Fibroblast of skin of back (primary cell): Measurements from ENCODE around the gene CLSTN2. TPM values are rescaled to one million over a fixed set of nuclear protein-coding genes. Genes with fewer than 3 reads are reported as not detected.
A peak's percentile ranks its signal among the peaks of the same experiment; 100 is the strongest.

Source experiments
- DNase-seq: peaks from one replicate; pipeline ENCODE4 v3.0.0-alpha.2; 2013
- polyA plus RNA-seq, 2 experiments: library from polyadenylated mRNA; unstranded; fragments of 120-200 nt; gene quantifications; one replicate each; pipeline ENCODE4 v1.2.1, GENCODE V29; 2013; ENCODE audit not compliant: insufficient read length in 2 of 2

CLSTN2 gene
- 0.24 TPM for polyA plus RNA-seq (2013, experiment 1 of 2; ENCODE audit: insufficient read length)
- polyA plus RNA-seq (2013, experiment 2 of 2; ENCODE audit: insufficient read length), result 0.96 TPM

DNA sequence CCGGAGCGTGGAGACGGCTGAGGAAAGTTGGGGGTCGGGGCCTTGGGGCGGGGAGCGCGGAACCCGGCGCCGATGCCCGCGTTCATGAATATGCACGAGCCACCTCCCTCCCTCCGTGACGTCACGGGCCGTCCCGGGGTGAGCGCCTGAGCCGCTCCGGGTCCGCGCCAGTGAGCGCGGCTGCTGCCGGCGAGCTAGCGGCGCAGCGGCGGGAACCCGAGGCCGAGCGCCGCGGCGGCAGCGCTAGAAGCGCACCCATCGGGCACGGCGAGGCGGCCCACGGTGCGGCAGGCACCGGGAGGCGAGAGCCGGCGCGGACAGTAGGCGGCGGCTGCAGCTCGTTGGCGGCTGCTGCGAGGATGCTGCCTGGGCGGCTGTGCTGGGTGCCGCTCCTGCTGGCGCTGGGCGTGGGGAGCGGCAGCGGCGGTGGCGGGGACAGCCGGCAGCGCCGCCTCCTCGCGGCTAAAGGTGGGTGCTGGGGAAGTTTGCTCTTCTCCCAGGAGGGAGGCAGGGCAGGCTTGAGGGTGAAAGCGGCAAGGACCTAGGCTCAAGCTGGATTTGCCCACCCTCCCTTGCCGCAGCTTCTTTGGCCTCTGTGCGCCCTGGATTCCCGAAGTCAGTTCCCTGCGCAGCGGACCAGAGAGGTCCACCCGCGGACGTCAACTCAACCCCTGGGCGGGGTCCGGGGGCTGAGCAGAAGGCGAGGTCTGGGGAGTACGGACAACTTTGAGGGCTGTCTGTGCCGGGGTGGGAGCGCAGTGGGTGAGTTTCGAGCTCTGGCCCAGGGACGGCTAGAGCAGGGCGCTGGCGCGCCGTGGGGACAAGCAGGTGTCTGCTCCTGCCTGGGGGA, at the start of gene CLSTN2:
CLSTN2 (plus strand) TSS at position 170 of the 850 bp plus-strand sequence.
- DNase-seq, result peak; percentile 50

DNA sequence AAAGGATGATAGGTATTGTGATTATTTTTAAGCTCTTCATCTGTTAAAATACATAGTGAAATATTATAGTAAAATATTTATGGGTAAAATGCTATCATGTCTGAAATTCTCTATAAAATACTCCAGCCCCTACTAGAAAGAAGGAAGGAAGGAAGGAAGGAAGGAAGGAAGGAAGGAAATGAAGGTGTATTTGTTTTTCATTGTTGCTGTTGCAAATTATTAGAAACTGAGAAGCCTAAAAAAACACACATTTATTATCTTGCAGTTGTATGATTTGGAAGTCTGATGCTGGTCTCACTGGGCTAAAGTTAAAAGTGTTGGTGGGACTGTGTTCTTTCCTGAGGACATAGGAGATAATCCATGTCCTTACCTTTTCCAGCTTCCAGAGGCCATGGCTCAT, 47.6 kb upstream of the CLSTN2 start:
- DNase-seq, result no peak

DNA sequence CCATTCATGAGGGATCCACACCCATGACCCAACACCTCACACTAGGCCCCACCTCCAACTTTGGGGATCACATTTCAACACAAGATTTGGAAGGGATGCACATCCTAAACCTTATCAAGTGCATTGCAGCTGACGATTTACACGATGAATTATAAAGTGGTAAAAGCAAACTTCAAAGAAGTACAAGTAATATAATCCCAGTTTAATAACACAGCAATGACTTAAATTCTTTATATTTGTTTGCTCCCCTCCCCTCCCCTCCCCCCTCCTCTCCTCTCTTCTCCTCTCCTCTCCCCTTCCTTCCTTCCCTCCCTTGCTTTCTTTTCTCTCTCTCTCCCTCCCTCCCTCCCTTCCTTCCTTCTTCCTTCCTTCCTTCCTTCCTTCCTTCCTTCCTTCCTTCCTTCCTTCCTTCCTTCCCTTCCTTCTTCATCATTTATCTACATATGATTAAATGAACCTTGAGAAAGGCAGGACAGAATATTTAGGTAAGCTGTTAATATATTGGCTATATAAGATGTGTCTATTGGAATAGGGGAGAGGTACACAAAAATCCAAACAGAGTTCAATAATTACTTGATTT, 46.3 kb upstream of the CLSTN2 start:
- no peak for DNase-seq

DNA sequence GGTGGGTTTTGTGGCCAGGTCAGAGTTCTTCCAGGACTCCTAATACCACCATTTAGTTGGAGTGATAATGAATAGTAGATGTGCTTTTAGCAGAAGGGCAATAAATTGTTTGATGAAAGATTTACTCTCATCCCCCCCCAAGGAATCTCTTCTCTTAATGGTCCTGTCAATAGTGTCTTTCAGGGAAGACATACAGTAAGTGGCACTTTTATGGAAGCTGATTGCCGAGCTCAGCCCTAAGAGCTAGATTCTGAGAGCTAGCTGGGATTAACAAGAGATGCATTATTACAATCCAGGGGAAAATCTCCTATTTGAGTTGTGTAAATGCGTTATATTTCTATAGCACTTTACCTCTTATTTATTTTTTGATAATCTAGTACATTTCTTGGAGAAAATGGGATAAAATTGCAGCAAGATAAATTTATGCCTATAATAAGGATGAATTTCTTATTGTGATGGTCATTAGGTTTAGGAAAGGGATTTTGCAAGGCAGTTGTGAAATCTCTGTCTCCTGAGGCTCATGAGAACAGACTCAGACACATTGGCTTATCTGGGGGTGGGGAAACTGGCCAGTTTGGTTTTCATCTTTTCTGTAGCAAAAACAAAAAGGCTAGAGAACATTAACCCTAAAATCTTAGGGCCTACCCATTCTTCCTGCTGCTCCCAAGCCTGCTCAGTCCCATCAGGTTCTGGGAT, 41.6 kb upstream of the CLSTN2 start:
- no peak for DNase-seq

DNA sequence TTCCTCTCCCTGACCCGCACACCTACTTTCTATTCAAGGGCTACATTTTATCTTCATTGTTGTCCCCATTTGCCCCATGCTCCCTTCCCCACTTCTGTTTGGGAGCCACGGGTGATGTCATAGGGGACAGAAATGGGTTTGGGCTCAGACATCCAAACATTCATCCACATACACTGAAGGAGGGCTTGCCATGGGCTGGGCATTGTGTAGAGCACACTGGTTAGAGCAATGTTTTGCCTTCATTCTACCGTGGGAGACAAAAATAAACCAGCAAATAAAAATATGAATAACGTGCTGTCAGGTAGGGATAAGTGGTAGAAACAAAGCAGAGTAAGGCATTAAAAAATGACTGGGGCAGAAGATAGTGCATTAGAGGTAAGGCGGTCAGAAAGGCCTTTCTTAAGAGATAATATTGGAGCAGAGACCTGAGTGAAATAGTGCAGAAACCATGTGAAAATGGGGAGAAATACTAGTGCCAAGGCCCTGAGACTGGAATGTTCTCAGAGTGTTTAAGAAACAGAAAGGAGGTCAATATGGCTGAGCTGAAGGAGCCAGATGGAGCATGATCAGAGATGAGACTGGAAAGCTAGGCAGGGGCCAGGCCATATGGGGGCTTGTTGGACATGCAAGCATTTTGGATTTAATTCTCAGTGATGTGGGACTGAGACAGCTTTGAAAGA, 40.9 kb upstream of the CLSTN2 start:
- no peak for DNase-seq

DNA sequence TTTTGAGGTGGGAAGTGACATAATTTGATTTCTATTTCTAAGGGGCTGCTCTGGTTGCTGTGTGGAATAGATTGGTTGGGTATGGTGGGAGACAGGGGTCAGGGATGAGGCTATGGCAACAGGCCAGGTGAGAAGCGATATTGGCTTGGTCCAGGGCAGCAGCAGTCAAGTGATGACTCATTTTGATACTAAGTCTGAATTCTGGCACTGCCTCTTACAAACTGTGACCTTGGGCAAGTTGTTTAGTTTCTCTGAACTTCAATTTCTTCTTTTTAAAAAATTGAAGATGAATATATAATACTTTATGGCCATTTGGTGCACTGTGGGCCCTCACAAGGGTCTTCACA, 40.4 kb upstream of the CLSTN2 start:
- no peak for DNase-seq

DNA sequence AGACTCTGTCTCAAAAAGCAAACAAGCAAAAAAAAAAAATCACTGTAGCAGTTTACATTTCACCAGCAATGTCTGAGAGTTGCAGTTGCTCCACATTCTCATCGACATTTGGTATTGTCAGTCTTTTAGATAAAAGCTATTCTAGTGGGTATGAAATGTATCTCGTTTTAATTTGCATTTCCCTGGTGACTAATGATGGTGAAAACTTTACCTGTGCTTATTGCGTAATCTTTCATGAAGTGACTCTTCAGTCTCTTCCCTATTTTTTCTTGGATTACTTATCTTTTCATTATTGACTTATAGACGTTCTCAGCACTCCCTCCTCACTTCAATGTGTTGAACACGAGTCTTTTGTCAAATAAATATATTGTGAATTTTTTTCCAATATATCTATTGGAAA, 37.2 kb upstream of the CLSTN2 start:
- DNase-seq, result no peak

DNA sequence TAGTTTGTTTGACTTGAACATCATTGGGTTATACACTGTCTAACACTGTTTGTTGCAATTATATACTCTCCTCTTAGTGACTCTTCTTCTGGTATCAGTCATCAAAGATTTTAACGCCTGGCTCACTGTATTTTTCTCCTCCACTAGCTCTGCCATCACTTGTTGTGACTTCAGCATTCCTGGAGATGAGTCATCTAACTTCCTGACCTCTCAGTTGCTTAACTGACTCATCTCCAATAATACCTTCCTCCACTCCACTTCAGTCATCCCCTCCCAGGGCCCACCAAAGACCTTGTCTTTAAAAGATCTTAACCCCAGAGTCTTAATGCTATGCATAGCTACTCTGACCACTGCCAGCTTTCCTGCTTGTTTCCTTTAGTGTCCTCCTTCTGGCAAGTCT, 28.6 kb upstream of the CLSTN2 start:
- DNase-seq, result peak; percentile 80

DNA sequence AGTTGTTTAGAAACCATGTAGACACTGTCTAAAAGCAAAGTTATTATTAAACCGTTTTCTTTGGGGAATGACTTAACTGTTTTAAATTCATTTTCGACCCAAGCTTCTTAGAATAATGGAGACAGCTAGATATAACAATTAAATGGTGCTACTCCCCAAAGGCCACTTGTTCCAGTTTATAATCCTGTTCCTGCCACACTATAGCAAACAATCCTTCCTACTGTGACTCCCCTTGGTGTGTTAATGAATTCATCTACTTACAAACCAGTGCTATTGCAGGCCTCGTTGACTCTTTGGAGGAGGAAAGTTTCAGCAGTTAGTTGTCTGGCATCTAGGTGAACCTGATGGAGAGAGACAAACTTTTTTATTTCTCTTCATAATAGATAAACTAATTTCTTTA, 25.2 kb upstream of the CLSTN2 start:
- no peak for DNase-seq

DNA sequence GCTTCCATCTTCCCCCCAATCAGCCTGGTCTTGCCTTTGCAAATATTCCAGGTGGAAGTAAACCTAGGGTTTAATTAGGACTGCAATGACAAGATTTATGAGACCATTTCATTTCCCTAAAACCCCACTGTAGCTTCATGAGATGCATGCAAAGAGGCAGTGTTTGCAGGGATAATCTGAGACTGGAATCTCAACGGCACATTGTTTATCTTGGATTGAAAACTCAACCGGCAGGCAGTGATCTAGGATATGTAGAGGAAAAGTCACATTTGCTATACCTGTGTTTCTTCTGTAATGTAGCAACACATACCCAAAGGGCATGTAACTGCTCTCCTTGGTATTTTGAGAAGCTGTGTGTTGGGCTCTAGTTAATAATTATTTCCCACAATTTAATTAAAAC, 18.7 kb upstream of the CLSTN2 start:
- no peak for DNase-seq

DNA sequence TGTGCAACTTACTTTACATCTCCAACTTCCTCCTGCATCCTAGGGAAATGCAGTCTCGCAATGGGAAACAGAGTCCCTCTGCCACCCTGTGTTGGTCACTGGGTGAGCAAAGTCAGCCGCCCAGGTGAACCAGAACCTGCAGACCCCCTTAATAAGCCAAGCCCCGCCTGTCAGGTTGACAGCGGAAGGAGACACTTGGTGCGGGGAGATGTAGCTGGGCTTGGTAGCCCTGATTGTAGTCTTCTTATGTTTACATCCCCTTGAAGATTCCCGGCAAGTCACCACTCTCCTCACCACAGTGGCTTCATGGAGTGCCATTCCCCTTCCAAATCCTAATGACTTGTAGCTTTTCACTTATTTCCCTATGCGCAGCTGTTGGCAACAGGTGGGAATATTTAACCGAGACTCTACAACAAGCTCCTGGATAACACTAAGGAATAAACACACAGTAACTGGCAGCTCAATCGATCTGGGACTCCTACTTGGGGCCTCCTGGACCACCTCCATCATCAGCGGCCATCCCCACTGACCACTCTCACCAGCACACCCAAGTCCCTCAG, 17.7 kb upstream of the CLSTN2 start:
- DNase-seq, result no peak

DNA sequence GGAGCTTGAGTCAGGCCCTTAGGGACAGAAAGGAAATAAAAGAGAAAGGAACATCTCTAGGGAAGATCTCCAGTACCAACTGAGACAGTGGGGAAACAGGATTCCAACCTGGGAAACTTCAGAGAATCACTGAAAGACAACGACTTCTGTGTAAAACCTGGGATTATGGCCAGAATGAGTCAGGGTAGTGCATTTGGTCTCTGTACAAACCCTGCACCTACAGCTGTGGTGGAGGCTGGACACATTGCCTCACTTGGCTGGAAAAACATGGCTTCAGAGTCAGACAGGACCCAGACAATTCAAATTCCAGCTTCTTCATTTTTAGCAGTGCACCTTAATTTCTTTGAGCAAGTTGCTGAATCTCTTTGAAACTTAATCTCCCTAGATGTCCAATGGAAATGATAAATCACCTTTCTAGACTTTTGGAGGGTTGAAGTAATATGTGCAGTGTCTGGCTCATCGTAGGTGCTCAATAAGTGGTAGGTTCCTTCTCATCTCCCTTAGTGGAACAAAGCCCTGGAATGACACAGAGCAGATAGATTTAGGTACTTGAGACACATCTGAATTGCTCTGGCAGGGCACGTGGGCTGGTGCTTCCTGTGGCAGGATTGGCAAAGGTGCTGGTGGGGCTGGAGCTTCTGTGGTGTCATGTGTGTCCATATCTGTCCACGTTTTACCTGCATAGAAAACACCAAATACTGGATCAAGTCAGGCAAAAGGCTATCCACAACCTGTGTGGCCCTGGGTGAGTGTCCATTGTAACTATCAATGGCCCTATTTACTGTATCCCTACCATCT, 6.1 kb upstream of the CLSTN2 start:
- no peak for DNase-seq

DNA sequence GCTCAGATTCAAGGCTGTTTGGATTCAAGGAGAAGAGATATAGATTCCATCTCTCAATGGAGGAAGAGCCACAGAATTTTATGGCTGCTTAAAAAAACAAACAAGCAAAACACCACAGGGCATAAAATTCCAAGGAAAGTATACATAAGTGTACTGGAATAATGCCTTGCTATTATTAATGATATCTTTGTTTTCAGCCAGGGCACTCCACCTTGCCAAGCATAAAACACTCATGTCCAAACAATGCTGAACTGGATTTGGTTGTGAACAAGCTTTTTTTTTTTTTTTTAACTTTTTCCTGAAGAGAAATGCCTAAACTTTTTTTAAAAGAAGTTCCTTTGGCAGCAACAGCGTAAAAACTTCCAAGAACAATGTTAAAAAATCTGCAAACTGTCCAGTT, 4.8 kb upstream of the CLSTN2 start:
- no peak for DNase-seq

DNA sequence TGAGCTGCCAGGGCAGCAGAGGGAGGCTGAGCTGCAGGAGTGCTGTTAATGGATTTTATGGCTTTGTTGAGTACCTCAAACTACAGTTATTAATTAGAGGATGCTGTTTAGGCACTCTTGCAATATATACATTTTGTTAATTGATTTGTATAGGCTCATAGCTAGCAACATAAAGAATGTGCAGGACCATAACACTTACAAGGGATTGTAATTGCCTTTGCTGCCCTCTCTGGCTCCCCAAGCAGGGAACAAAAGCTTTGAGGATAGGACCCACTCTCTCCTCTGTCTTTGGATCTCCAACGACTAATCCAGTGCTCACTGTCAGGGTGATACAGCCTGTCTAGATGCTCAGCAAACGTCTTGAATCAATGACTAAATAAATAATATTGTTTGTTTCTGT, 1.2 kb upstream of the CLSTN2 start:
- DNase-seq, result no peak

DNA sequence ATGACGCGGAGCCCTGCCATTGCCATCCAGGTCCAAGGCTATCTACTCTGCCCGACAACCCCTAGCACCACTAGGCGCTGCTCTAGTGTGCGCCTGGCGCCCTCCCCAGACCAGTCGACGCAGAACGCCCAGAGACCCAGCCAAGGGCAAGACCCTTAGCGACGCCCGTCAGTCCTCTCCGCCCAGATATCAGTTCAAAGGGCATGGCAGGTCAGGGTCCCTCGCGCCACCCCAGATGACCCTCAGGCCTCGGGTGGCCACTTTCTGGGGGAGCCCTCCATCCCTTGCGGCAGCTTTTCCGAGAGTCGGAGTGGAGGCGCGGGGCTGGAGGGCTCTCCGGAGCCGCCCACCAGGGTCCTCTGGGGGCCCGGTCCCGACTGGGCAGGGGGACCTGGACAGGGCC, 371 bp upstream of the CLSTN2 start:
- DNase-seq, result peak; percentile 28

DNA sequence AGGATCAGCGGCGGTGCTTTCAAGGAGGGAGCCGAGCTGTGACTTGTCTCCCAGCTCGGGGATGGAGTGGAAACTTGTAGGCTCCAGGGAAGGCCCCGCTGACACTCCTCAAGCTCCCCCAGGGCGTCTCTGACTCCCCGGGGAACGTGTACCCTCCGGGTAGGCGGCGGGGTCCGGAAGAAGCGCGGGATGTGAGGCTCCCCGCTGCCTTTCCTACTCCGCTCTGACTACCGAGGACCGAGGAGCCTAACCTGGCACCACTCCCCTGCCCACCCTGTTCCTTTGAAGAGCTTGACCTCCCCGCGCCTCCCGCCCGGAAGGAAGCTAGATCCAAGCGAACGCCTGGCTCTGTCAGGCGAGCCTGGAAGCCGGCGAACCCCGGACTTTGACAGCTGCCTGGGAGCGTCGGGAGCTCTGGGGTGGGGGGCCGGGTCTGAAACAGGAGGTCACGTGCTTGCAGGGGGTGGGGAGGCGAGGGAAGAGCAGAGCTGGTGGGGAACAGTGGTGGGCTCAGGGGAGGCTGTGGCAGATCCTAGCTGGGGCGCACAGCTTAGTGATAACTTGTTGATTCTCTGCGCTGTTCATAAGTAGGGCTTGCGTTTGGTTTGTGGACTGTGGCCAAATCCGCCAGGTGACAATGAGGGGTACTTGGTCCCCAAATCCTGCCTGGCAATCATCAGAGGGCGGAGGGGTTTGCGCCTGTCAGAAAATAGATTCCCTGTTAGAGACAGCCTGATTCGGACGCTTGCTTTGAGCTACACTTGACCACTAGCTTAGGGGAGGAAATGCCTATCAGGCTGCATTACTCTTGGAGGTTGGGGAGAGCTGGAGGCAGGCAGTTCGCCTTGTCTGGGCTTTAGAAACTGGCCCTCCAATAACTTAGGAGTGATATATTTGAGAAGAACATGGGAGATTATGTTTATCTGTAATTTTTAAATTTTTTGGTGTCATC, 1.2 kb downstream of the CLSTN2 start:
- peak; percentile 2 for DNase-seq

DNA sequence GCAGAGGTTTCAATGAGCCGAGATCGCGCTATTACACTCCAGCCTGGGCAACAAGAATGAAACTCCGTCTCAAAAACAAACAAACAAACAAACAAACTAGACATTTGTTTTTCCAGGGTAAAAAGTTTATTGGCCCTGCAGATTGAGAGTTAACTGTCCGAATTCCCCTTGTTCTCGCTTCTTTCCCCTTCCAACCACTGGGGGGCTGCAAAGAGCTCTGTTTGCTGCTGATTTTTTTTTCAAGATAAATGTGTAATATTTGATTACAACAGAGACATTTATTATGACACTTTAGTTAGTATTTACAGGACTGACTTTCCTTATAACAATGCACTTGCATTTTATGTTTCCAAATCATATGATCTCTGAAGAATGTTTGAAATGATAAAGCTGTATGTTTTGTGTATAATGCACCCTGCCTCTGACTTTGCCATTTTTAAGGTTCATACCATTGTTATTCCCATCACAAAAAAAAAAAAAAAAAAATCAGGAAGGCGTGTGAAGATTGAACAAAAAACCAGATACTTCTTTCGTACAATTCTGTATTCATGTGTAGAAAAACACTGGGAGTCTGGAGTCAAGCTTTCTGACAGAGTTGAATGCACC, 2.8 kb downstream of the CLSTN2 start:
- DNase-seq, result peak; percentile 43

DNA sequence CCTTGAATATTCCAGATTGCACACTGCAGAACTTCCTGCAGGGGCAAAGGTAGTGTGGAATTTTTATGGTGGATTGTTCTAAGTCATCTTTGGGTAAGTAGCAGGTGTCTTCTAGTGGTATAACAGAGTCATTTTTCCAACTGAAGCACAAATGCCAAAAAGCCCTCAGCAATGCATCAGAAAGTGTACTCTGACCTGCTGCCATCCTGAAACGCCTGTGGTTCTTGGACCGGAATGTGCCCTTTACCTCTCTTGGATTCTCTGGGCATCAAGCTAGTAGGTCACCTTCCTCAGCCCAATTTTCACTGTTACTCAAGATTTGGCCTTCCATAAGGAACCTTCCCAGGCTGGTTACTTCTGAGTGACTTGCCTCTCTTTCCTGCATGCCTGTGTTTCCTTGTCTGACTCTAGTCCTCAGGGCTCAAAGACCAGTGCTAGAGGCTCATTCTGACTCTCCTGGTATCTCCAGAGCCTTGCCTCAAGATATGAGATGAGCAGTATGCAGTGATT, 4.8 kb downstream of the CLSTN2 start:
- DNase-seq, result no peak

DNA sequence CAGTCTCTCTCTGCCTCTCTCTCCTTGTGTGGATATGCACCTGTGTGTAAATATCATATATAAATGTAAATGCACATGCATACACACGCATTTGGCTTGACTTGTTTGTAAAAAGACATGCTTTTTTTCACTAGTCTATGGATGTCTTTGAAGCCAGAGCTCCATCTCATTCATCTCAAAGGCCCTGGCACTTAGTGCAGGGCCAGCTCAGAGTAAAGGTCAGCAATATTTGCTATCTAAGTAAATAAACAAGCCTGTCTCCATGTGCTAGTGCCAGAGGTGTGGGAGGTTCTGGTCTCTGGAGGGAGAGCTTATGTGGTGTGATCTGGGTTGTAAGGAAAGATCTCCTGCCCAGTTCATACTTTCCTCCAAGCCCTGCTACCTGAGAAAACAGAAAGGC, 5.6 kb downstream of the CLSTN2 start:
- DNase-seq, result no peak

DNA sequence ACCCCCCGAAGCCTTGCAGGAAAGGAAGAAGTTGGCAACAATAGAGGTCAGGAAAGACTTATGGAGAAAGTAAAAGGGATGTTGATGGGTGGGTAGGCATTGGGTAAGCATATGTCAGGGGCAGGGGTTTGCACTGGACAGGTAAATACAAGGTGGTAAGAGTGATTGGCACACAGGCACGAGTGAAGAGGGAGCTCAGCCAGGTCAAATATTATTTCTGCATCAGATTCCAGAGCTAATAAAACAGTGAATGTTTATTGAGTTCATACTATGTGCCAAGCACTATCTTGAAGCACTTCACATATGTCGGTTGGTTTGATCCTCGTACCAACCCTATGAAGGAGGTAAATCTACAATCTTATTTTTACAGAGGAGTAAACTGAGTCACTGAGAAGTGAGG, 6.6 kb downstream of the CLSTN2 start:
- DNase-seq, result no peak
